SHP77 treated with DMSO at 0.1 percent for 48 hours (cell line): ENCODE data around the gene IKBKE.

Experiments used
- DNase-seq: peaks from one replicate; lab custom pipeline; 2025; lab: John Stamatoyannopoulos, UW

Gene IKBKE

DNA sequence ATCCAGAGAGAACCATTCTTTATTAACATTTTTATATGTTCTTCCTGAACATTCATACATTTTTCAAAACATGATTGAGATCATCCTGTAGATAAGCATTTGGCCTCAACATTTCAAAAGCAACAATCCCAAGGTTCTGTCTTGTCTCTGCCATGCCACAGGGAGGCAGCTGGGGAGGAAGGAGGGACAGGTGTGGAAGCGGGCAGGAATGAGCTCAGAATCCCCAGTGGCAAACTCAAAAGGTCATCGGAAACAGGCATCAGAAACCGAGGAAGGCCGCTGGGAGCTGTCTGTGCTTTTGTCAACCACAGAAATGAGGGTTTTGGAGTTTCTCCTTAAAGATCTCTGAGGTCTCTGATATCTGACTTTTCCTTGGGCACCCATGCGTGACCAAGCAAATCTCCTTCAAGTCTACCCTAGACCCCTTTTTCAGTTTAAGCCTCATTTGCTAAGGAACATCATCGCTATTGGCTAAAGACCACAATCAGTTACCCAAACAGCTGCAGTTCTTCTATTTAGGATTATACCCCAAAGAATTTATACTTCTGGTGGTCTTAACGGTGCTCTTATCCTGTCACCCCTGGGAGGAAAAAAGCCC lies 71.1 kb downstream of the IKBKE start:
- no peak for DNase-seq

DNA sequence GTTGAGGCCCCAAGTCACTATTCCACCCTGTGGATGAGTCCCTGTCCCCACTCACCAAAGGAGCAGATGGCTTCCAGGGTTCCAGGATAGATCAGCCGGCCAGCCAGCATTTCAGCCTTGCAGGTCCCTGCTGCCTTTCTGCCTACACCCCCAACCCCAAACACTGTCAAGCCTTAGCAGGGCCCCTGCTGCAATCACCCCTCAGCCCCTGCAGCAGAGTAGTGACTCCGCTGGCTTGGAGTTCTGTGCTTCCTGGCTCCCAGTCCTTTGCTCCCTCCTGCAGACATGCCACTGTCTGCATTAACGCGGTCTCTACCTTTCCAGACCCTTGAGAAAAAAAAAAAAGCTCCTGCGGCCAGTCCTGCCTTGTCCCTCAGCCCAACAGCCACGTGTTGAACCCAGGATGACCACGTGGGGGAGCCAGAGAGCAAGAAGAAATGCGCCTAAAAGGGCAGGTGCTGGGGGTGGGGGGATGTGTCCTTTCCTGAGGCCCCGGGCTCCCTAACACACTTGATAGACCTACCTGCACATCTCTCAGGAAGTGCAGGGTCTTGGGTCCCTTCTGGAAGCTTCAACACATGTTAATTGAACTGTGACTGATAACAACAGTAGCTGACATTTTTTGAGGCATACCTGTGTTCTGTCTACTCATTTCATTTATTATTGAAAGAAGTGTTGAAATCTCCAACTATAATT lies 74.4 kb downstream of the IKBKE start:
- no peak for DNase-seq

DNA sequence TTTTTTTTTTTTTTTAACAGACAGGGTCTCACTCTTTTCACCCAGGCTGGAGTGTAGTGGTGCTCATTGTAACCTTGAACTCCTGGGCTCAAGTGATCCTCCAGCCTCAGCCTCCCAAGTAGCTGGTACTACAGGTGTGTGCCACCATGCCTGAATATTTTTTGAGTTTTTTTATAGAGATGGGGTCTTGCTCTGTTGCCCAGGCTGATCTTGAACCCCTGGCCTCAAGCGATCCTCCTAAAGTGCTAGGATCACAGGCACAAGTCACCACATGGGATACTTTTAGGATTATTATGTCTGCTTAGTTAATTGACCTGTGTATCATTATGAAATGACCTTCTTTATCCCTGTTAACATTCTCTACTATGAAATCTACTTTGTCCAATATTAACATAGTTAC lies 75.1 kb downstream of the IKBKE start:
- no peak for DNase-seq
